ENCODE measurements around the gene RASSF3. TPM values are rescaled to one million over a fixed set of nuclear protein-coding genes. Genes with fewer than 3 reads are reported as not detected.

RASSF3 gene
- total and polyA plus RNA-seq, 10 of the 15 experiments (the other 5 are each of a cell fraction or from before 2014, with no cell fraction given): 6.9 to 62.4 (median 30.3) TPM

DNA sequence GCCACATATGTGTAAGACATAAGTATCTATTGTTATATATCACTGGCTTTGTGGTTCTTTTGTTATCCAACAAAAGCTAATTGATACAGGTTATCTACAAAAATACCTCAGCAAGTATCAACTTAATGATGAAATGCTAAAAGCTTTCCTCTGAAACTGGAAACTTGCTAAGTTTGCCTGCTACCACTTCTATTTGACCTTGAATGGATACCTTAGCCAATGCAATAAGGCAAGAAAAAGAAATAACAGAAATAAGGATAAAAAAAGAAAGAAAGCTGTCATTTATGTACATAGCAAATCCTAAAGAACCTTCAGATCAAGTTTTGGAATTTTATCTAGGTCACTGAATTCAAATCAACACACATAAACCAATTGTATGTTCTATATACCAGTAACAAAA lies 35.5 kb upstream of the RASSF3 start (continued):
- TF ChIP-seq, protein P1, sequence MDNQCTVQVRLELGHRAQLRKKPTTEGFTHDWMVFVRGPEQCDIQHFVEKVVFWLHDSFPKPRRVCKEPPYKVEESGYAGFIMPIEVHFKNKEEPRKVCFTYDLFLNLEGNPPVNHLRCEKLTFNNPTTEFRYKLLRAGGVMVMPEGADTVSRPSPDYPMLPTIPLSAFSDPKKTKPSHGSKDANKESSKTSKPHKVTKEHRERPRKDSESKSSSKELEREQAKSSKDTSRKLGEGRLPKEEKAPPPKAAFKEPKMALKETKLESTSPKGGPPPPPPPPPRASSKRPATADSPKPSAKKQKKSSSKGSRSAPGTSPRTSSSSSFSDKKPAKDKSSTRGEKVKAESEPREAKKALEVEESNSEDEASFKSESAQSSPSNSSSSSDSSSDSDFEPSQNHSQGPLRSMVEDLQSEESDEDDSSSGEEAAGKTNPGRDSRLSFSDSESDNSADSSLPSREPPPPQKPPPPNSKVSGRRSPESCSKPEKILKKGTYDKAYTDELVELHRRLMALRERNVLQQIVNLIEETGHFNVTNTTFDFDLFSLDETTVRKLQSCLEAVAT (IDR thresholded peaks at IDR 0.05): no peak

DNA sequence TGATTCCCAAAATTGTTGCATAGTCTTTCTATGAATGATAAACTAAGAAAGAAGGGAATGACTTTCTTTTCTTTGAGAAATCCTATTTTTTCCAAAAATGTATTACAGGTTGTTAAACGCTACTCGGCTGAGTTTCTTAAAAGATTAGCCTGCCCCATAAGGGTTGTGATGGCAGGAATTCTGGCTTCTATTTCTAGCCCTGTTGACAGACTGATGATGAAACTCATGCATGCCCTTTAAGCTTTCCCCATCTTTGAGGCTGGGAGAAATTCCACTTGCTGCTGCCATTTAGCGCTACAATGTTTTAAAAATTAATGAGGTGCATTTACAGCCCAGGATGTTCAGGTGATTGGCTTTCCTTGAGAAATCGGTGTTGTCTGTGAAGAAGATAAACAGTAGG lies 33.2 kb upstream of the RASSF3 start:
- no peak for FAIRE-seq
- Histone ChIP-seq H2AFZ (ENCODE audit: control insufficient read depth, low read depth, low read length) (no peak overlapping the region), H3K9ac (ENCODE audit: control insufficient read depth, insufficient read depth, low read length) (no peak overlapping the region), H3K9me3 (replicated peaks; ENCODE audit: control insufficient read depth, insufficient read depth, low read length) (no peaks in the 10 kb centered on the region; the same call in 2 of the 3 replicates), H3K4me3 (no peak overlapping the region), H3K4me2 (ENCODE audit: control insufficient read depth, insufficient read depth) (no peak overlapping the region), H3K36me3 (ENCODE audit: control insufficient read depth in 2 of 2, insufficient read depth in 2 of 2, low read length in 1 of 2) (no peaks in the 10 kb centered on the region), H3K79me2 (ENCODE audit: control insufficient read depth, insufficient read depth, low read length) (no peaks in the 10 kb centered on the region), H3K27me3 (replicated peaks in 1 of 2; ENCODE audit: control insufficient read depth in 2 of 2, insufficient read depth in 2 of 2, low read length in 1 of 2) (no peaks in the 10 kb centered on the region), H4K20me1 (ENCODE audit: control insufficient read depth, insufficient read depth) (no peaks in the 10 kb centered on the region), H3K4me1 (ENCODE audit: control insufficient read depth, insufficient read depth, low read length) (no peaks in the 10 kb centered on the region), H3K27ac (ENCODE audit: control insufficient read depth, insufficient read depth) (no peak overlapping the region)
- WGBS (ENCODE audit: insufficient coverage, insufficient replicate concordance, low lambda C conversion rate, missing lambda C conversion rate): 83% methylated on average over 4 of the region's 4 CpGs
- ChIA-PET POLR2A (no interaction called here), SMC1A (ENCODE audit: uncharacterized antibody, unreplicated experiment) (no interaction called here), CTCF (no interaction called here), RAD21 (ENCODE audit: unreplicated experiment) (no interaction called here)
- intact Hi-C loops (cut with micrococcal nuclease; ENCODE audit: unreplicated experiment) (no loop called here), in situ Hi-C loops (cut with MboI) (no loop called here)
- no peak for ATAC-seq
- no TSS peak for BruUV-seq (replicated peaks)
- TF ChIP-seq, protein P2, sequence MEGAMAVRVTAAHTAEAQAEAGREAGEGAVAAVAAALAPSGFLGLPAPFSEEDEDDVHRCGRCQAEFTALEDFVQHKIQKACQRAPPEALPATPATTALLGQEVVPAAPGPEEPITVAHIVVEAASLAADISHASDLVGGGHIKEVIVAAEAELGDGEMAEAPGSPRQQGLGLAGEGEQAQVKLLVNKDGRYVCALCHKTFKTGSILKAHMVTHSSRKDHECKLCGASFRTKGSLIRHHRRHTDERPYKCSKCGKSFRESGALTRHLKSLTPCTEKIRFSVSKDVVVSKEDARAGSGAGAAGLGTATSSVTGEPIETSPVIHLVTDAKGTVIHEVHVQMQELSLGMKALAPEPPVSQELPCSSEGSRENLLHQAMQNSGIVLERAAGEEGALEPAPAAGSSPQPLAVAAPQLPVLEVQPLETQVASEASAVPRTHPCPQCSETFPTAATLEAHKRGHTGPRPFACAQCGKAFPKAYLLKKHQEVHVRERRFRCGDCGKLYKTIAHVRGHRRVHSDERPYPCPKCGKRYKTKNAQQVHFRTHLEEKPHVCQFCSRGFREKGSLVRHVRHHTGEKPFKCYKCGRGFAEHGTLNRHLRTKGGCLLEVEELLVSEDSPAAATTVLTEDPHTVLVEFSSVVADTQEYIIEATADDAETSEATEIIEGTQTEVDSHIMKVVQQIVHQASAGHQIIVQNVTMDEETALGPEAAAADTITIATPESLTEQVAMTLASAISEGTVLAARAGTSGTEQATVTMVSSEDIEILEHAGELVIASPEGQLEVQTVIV (IDR thresholded peaks at IDR 0.05; ENCODE audit: borderline replicate concordance, partially characterized antibody): no peak
- TF ChIP-seq TCF12 (IDR thresholded peaks at IDR 0.05; ENCODE audit: low read depth, low read length) (no peak), ATF7 (IDR thresholded peaks at IDR 0.05; ENCODE audit: low read depth) (no peak), BRCA1 (IDR thresholded peaks at IDR 0.05; ENCODE audit: low read depth, low read length) (no peak), JUND (IDR thresholded peaks at IDR 0.05; ENCODE audit: low read depth, low read length) (no peak), HDAC6 (IDR thresholded peaks at IDR 0.05; ENCODE audit: unreplicated experiment) (no peak), SRF (IDR thresholded peaks at IDR 0.05; ENCODE audit: low read depth in 2 of 2, low read length in 2 of 2) (no peak), ZNF622 (IDR thresholded peaks at IDR 0.05) (no peak), NBN (IDR thresholded peaks at IDR 0.05) (no peak), ZZZ3 (IDR thresholded peaks at IDR 0.05; ENCODE audit: control insufficient read depth, insufficient read length, low read depth) (no peak), SIX5 (IDR thresholded peaks at IDR 0.05; ENCODE audit: low read depth, low read length, severe bottlenecking) (no peak), SMARCA5 (IDR thresholded peaks at IDR 0.05) (no peak), IKZF1 (conservative IDR thresholded peaks at IDR 0.05) (no peak), SMC3 (IDR thresholded peaks at IDR 0.05; ENCODE audit: borderline replicate concordance, low read length) (no peak)
- TF ChIP-seq, protein P3, sequence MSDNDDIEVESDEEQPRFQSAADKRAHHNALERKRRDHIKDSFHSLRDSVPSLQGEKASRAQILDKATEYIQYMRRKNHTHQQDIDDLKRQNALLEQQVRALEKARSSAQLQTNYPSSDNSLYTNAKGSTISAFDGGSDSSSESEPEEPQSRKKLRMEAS (IDR thresholded peaks at IDR 0.05; ENCODE audit: low read depth, low read length): no peak
- TF ChIP-seq, protein P4, sequence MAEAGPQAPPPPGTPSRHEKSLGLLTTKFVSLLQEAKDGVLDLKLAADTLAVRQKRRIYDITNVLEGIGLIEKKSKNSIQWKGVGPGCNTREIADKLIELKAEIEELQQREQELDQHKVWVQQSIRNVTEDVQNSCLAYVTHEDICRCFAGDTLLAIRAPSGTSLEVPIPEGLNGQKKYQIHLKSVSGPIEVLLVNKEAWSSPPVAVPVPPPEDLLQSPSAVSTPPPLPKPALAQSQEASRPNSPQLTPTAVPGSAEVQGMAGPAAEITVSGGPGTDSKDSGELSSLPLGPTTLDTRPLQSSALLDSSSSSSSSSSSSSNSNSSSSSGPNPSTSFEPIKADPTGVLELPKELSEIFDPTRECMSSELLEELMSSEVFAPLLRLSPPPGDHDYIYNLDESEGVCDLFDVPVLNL (IDR thresholded peaks at IDR 0.05; ENCODE audit: low read depth, low read length): no peak
- DNase-seq (ENCODE audit: low read depth, low spot score): no peak
